IPS-15b (cell line): Measurements from ENCODE around the gene SSR4.

Experiments used
- H3K27me3 ChIP-seq: one replicate; pipeline ENCODE4 v1.6.1; 2013; ENCODE audit warnings: low read length; ENCODE audit not compliant: control insufficient read depth, insufficient read depth
- H3K36me3 ChIP-seq: one replicate; pipeline ENCODE4 v1.6.1; 2013; ENCODE audit warnings: low read length; ENCODE audit not compliant: control insufficient read depth, insufficient read depth
- H3K4me1 ChIP-seq: one replicate; pipeline ENCODE4 v1.6.1; 2013; ENCODE audit warnings: mild to moderate bottlenecking, low read length; ENCODE audit not compliant: control insufficient read depth, insufficient read depth
- H3K4me3 ChIP-seq: one replicate; pipeline ENCODE4 v1.5.1; 2013; ENCODE audit warnings: low read depth, low read length
- H3K9ac ChIP-seq: one replicate; pipeline ENCODE4 v1.6.1; 2013; ENCODE audit warnings: low read depth, mild to moderate bottlenecking, low read length
- H3K9me3 ChIP-seq: one replicate; pipeline ENCODE4 v1.6.1; 2013; ENCODE audit warnings: mild to moderate bottlenecking, low read length; ENCODE audit not compliant: control insufficient read depth, insufficient read depth

SSR4 gene

GRCh38 chrX:153771415-153772315 lies 22.8 kb upstream of the SSR4 start:
- H3K27me3 ChIP-seq, result no peaks in the 10 kb centered on the region
- H3K4me3 ChIP-seq, result no peak overlapping the region
- no peaks in the 10 kb centered on the region for H3K9me3 ChIP-seq
- H3K9ac ChIP-seq, result no peak overlapping the region
- H3K4me1 ChIP-seq, result no peaks in the 10 kb centered on the region
- no peaks in the 10 kb centered on the region for H3K36me3 ChIP-seq

- H3K4me1 ChIP-seq, result no peaks in the 10 kb centered on the region
- no peak overlapping the region for H3K9ac ChIP-seq
- no peaks in the 10 kb centered on the region for H3K36me3 ChIP-seq
- H3K9me3 ChIP-seq, result no peaks in the 10 kb centered on the region
- H3K27me3 ChIP-seq, result no peaks in the 10 kb centered on the region
- H3K4me3 ChIP-seq, result no peak overlapping the region
Observed at GRCh38 chrX:153772316-153773217, 21.9 kb upstream of the SSR4 start.

- Histone ChIP-seq H3K4me1 (no peaks in the 10 kb centered on the region), H3K27me3 (no peaks in the 10 kb centered on the region), H3K9ac (no peak overlapping the region), H3K9me3 (no peaks in the 10 kb centered on the region), H3K36me3 (no peaks in the 10 kb centered on the region), H3K4me3 (no peak overlapping the region)
Observed at GRCh38 chrX:153773218-153773611, 21.3 kb upstream of the SSR4 start.

DNA sequence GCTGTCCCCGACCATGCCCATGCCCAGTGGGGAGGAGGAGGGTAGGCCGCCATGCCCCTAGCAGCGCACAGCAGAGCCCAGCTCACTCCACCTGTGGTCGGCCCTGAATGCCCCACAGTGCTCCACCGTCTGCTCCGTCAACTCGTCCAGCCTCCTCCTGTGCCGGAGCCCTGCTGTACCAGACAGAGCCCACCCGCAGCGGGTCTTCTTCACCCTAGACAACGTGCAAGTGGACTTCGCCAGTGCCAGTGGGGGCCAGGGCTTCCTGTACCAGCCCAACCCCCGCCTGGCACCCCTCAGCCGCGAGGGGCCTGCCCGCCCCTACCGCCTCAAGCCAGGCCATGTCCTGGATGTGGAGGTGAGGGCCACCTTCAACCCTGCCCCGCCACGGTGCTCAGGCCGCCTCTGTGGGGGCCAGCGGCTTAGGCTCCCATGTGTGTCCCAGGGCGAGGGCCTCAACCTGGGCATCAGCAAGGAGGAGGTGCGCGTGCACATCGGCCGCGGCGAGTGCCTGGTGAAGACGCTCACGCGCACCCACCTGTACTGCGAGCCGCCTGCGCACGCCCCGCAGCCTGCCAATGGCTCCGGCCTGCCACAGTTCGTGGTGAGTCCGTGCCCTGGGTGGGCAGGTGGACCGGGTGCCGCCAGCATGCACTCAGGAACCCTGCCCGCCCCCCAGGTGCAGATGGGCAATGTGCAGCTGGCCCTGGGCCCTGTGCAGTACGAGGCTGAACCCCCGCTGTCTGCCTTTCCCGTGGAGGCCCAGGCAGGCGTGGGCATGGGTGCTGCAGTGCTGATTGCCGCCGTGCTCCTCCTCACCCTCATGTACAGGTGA lies 20.5 kb upstream of the SSR4 start:
- H3K27me3 ChIP-seq, result no peaks in the 10 kb centered on the region
- no peaks in the 10 kb centered on the region for H3K4me1 ChIP-seq
- no peak overlapping the region for H3K9ac ChIP-seq
- H3K36me3 ChIP-seq, result no peaks in the 10 kb centered on the region
- H3K4me3 ChIP-seq, result no peak overlapping the region
- no peaks in the 10 kb centered on the region for H3K9me3 ChIP-seq

- Histone ChIP-seq H3K27me3 (no peaks in the 10 kb centered on the region), H3K36me3 (no peaks in the 10 kb centered on the region), H3K4me1 (no peaks in the 10 kb centered on the region), H3K9ac (no peak overlapping the region), H3K9me3 (no peaks in the 10 kb centered on the region), H3K4me3 (no peak overlapping the region)
Observed at GRCh38 chrX:153774576-153775292, 19.7 kb upstream of the SSR4 start.

DNA sequence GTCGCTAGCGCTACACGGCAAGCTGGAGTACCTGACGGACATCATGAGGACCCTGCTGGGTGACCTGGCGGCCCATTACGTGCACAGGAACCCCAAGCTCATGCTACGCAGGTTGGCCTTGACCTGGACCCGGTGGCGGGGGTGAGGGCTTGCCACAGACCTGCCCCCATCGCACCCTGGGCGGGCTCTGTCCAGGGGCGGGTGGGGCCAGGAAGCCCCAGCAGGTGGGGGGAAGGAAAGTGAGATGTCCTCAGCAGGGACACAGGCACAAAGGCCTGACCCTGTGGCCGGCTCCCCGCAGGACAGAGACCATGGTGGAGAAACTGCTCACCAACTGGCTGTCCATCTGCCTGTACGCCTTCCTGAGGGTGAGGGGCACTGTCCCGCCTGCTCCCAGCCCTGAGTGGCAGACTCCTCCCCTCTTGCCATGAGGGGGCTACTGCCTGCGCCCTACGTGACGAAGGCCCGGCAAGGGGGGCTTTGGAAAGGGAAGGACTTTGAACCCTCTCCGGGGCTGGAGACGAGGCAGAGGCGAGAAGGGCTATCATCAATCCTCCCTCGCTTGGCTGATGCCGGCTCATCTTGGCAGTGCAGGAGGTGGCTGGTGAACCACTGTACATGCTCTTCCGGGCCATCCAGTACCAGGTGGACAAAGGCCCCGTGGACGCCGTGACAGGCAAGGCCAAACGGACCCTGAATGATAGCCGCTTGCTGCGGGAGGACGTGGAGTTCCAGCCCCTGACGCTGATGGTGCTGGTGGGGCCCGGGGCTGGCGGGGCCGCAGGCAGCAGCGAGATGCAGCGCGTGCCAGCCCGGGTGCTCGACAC lies 19.0 kb upstream of the SSR4 start:
- Histone ChIP-seq H3K9ac (no peak overlapping the region), H3K4me3 (no peak overlapping the region), H3K36me3 (no peaks in the 10 kb centered on the region), H3K4me1 (no peaks in the 10 kb centered on the region), H3K27me3 (no peaks in the 10 kb centered on the region), H3K9me3 (no peaks in the 10 kb centered on the region)

- Histone ChIP-seq H3K27me3 (no peaks in the 10 kb centered on the region), H3K4me1 (no peaks in the 10 kb centered on the region), H3K36me3 (no peaks in the 10 kb centered on the region), H3K9ac (no peak overlapping the region), H3K4me3 (no peak overlapping the region), H3K9me3 (no peaks in the 10 kb centered on the region)
Observed at GRCh38 chrX:153776120-153776599, 18.3 kb upstream of the SSR4 start.

DNA sequence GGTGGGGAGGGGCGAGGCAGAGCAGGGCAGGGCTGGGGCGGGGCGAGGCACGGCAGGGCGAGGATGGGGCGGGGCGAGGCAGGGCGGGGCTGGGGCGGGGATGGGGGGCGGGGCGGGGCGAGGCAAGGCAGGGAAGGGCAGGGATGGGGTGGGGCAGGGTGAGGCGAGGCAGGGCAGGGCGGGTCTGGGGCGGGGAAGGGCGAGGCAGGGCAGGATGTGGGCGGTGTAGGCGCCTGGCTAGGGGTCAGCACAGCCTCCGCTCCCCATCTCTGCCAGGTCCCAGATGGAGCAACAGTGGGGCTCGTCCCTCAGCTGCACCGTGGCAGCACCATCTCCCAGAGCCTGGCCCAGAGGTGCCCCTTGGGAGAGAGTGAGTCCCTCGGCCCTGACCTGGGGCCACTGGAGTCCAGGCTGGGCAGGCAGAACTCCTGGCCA lies 17.8 kb upstream of the SSR4 start:
- no peaks in the 10 kb centered on the region for H3K27me3 ChIP-seq
- no peaks in the 10 kb centered on the region for H3K4me1 ChIP-seq
- H3K4me3 ChIP-seq, result no peak overlapping the region
- H3K9me3 ChIP-seq, result no peaks in the 10 kb centered on the region
- no peaks in the 10 kb centered on the region for H3K36me3 ChIP-seq
- no peak overlapping the region for H3K9ac ChIP-seq

GRCh38 chrX:153777261-153778090 lies 17.0 kb upstream of the SSR4 start:
- Histone ChIP-seq H3K9ac (no peak overlapping the region), H3K4me3 (no peak overlapping the region)

GRCh38 chrX:153778181-153778580 lies 16.3 kb upstream of the SSR4 start:
- peaks cover 4% of the 10 kb centered on the region for H3K36me3 ChIP-seq
- no peaks in the 10 kb centered on the region for H3K4me1 ChIP-seq
- no peak overlapping the region for H3K4me3 ChIP-seq
- no peak overlapping the region for H3K9ac ChIP-seq
- H3K9me3 ChIP-seq, result no peaks in the 10 kb centered on the region
- no peaks in the 10 kb centered on the region for H3K27me3 ChIP-seq

More at GRCh38 chrX:153777261-153778090, 17.0 kb upstream of the SSR4 start:
- no peaks in the 10 kb centered on the region for H3K36me3 ChIP-seq
- H3K27me3 ChIP-seq, result no peaks in the 10 kb centered on the region
- no peaks in the 10 kb centered on the region for H3K4me1 ChIP-seq
- no peaks in the 10 kb centered on the region for H3K9me3 ChIP-seq
